Tibial nerve (tissue), 4 donors: ENCODE results near the gene DGCR6. TPM values are rescaled to one million over a fixed set of nuclear protein-coding genes. Genes with fewer than 3 reads are reported as not detected.
"Not testable (repeated sequence)": the region's sequence is repeated elsewhere in the genome, so short reads cannot be mapped to it uniquely, and the experiment has no call there.

Experiments
- DNase-seq, 2 donors: peaks; one replicate each; pipeline ENCODE4 v3.0.0-alpha.2; 2019; ENCODE audit warnings: low spot score in 2 of 2
- H3K27ac ChIP-seq, 4 donors: fragments of 200-600 bp; sonication (generic) in 3 of 4; one replicate each; pipeline ENCODE4 v1.5.1; 2017 to 2019; ENCODE audit warnings: mild to moderate bottlenecking in 1 of 4
- H3K27me3 ChIP-seq, 2 donors: fragments of 200-600 bp; sonication (generic) in 1 of 2; one replicate each; pipeline versions ENCODE4 v1.5.1 to v1.6.0; 2017 to 2019
- H3K36me3 ChIP-seq, 3 donors: fragments of 200-600 bp; sonication (generic); one replicate each; pipeline ENCODE4 v1.5.1; 2018 to 2019
- H3K4me1 ChIP-seq, 4 donors: fragments of 200-600 bp; sonication (generic) in 3 of 4; one replicate each; pipeline ENCODE4 v1.5.1; 2017 to 2019
- H3K4me3 ChIP-seq, 4 donors: fragments of 200-600 bp; sonication (generic) in 3 of 4; one replicate each; pipeline ENCODE4 v1.5.1; 2017 to 2019; ENCODE audit warnings: mild to moderate bottlenecking in 1 of 4, moderate library complexity in 1 of 4
- H3K9me3 ChIP-seq, 4 donors: fragments of 200-600 bp; sonication (generic) in 3 of 4; one replicate each; pipeline ENCODE4 v1.5.1; 2017 to 2019
- EP300 ChIP-seq, 2 donors: sonication (generic); formaldehyde crosslinking; IDR thresholded peaks; one replicate each; pipeline ENCODE4 v1.6.1; 2017; ENCODE audit warnings: antibody characterized with exemption in 2 of 2, mild to moderate bottlenecking in 1 of 2
- POLR2A ChIP-seq, 2 donors: fragments of 450-650 bp; IDR thresholded peaks; one replicate each; pipeline ENCODE4 v1.6.1; 2017; ENCODE audit warnings: antibody characterized with exemption in 2 of 2, mild to moderate bottlenecking in 2 of 2, moderate library complexity in 2 of 2
- WGBS, 2 donors: methylation state at CpG; one replicate each; pipeline ENCODE4 v1.1.5; 2018; 5-methylcytosine and 5-hydroxymethylcytosine counted together
- total RNA-seq, 4 donors: library from RNA; depleted of rRNA; stranded (reverse); fragments of >200 nt; gene quantifications; one replicate each; pipeline ENCODE4 v1.1.0, GENCODE V29; 2016
- TF ChIP-seq, protein P1 (sequence below), 5 experiments: fragments of 200-600 bp in 3 of 5; fragments of 450-650 bp in 2 of 5; sonication (generic) in 3 of 5; IDR thresholded peaks; one replicate each; pipeline ENCODE4 v1.5.1; 2016 to 2019; ENCODE audit warnings: antibody characterized with exemption in 5 of 5, mild to moderate bottlenecking in 3 of 5, moderate library complexity in 2 of 5

Gene DGCR6
- total RNA-seq, 4 donors from 2014 or later: 6.6 to 19.0 (median 12.9) TPM

DNA sequence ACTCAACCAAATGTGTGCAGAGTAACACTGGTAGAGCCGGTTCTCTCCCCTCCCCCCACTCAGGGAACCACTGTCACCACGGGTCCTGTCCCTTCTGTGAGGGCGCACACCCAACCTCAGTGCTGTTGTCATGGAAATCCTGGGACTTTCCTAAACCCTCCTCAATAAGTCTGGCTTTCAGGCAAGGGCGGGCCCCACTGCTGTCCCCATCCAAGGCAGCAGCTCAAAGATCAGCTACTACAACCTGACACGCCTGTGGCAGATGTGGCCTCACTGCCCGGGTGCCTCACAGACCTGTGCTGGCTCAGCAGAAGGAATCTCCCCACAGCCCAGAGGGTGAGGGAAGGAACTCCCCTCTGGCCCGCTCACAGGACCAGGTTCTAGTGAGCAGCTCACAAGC is 27.8 kb downstream of the DGCR6 start:
- Histone ChIP-seq H3K36me3 (no peaks in the 10 kb centered on the region), H3K27me3 (no peaks in the 10 kb centered on the region), H3K4me1 (no peaks in the 10 kb centered on the region), H3K4me3 (no peak overlapping the region), H3K9me3 (no peaks in the 10 kb centered on the region), H3K27ac (no peak overlapping the region)
- no peak for DNase-seq
- TF ChIP-seq EP300 (IDR thresholded peaks at IDR 0.05) (no peak), POLR2A (IDR thresholded peaks at IDR 0.05) (no peak)
- no CpG with 5 or more reads among the region's 7 CpGs for WGBS, 2 donors

- H3K4me1 ChIP-seq, H3K36me3 ChIP-seq, H3K27ac ChIP-seq, H3K27me3 ChIP-seq, H3K4me3 ChIP-seq, H3K9me3 ChIP-seq, DNase-seq: not testable (repeated sequence)
- no CpG with 5 or more reads among the region's 7 CpGs for WGBS, 2 donors
These were observed 28.6 kb downstream of the DGCR6 start for GRCh38 chr22:18934688-18935087.

DNA sequence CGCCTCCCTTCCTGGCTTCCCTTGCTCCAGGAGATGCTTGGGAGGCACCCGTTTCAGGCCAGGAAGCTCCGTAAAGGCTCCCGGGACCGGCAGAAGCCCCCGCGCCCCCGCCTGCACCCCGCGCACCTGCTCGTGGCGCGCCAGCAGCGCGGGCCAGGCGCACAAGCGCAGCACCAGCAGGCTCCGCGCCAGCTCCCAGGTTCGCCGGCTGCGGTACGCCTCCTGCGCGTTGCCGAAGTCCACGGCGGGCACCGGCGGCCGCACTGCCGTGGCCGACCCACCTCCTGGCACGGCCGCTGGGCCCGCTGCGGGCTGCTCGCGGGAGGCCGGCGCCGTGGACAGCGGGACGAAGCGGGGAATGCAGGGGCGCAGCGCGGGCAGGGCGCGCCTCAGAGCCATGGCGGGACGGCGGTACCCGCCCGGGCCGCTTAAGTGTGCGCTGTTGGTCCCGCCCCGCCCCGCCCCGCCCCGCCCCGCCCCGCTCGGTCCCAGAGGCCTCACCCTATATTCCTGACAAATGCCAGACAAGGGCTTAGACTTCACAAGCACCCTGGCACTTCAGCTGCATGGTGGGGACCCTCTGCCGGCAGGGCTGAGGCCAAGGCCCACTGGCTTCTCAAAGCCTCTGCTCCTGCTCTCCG is 29.9 kb downstream of the DGCR6 start, which contains the start of gene PRODH:
Gene PRODH, minus strand, starts transcription at position 405 of the 641 bp plus-strand sequence. Its CDS starts 6 bp downstream, at position 399.
- no CpG with 5 or more reads among the region's 67 CpGs for WGBS, 2 donors
- TF ChIP-seq, protein P1, sequence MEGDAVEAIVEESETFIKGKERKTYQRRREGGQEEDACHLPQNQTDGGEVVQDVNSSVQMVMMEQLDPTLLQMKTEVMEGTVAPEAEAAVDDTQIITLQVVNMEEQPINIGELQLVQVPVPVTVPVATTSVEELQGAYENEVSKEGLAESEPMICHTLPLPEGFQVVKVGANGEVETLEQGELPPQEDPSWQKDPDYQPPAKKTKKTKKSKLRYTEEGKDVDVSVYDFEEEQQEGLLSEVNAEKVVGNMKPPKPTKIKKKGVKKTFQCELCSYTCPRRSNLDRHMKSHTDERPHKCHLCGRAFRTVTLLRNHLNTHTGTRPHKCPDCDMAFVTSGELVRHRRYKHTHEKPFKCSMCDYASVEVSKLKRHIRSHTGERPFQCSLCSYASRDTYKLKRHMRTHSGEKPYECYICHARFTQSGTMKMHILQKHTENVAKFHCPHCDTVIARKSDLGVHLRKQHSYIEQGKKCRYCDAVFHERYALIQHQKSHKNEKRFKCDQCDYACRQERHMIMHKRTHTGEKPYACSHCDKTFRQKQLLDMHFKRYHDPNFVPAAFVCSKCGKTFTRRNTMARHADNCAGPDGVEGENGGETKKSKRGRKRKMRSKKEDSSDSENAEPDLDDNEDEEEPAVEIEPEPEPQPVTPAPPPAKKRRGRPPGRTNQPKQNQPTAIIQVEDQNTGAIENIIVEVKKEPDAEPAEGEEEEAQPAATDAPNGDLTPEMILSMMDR (IDR thresholded peaks at IDR 0.05): no peak
- TF ChIP-seq POLR2A (IDR thresholded peaks at IDR 0.05) (no peak), EP300 (IDR thresholded peaks at IDR 0.05) (no peak)
- Histone ChIP-seq H3K27ac (no peak within 1 kb of the TSS), H3K36me3 (no peaks in the 10 kb centered on the region), H3K27me3 (no peaks in the 10 kb centered on the region), H3K4me3 (no peak within 1 kb of the TSS), H3K9me3 (no peaks in the 10 kb centered on the region), H3K4me1 (no peaks in the 10 kb centered on the region)
- DNase-seq: no peak

DNA sequence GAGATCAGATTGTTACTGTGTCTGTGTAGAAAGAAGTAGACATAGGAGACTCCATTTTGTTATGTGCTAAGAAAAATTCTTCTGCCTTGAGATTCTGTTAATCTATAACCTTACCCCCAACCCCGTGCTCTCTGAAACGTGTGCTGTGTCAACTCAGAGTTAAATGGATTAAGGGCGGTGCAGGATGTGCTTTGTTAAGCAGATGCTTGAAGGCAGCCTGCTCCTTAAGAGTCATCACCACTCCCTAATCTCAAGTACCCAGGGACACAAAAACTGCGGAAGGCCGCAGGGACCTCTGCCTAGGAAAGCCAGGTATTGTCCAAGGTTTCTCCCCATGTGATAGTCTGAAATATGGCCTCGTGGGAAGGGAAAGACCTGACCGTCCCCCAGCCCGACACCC is 32.6 kb downstream of the DGCR6 start:
- WGBS, 2 donors: 28% methylated on average over 3 of the region's 8 CpGs; no CpG with 5 or more reads in 1 of the 2 donors

DNA sequence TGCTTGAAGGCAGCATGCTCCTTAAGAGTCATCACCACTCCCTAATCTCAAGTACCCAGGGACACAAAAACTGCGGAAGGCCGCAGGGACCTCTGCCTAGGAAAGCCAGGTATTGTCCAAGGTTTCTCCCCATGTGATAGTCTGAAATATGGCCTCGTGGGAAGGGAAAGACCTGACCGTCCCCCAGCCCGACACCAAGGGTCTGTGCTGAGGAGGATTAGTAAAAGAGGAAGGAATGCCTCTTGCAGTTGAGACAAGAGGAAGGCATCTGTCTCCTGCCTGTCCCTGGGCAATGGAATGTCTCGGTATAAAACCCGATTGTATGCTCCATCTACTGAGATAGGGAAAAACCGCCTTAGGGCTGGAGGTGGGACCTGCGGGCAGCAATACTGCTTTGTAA is 41.0 kb downstream of the DGCR6 start:
- H3K4me1 ChIP-seq, H3K9me3 ChIP-seq, H3K4me3 ChIP-seq, DNase-seq, H3K27ac ChIP-seq, H3K36me3 ChIP-seq: not testable (repeated sequence)
- 56 to 60% methylated on average over 2 to 3 of the region's 9 CpGs for WGBS, 2 donors
- peaks cover 0 to 16% of the 10 kb centered on the region in 2 donors for H3K27me3 ChIP-seq

More for the DNA sequence above, 32.6 kb downstream of the DGCR6 start:
- H3K27me3 ChIP-seq, H3K4me3 ChIP-seq, H3K27ac ChIP-seq, H3K9me3 ChIP-seq, H3K4me1 ChIP-seq, DNase-seq, H3K36me3 ChIP-seq: not testable (repeated sequence)

GRCh38 chr22:18947905-18948304 is 41.8 kb downstream of the DGCR6 start:
- DNase-seq: peak in 1 of 2 donors; percentile 6
- no peak overlapping the region for H3K4me3 ChIP-seq
- H3K9me3 ChIP-seq: no peaks in the 10 kb centered on the region
- H3K27me3 ChIP-seq: peaks cover 0 to 16% of the 10 kb centered on the region in 2 donors
- no peaks in the 10 kb centered on the region for H3K36me3 ChIP-seq
- TF ChIP-seq, protein P1 (IDR thresholded peaks at IDR 0.05): no peak
- no peak for TF ChIP-seq EP300 (IDR thresholded peaks at IDR 0.05)
- TF ChIP-seq POLR2A (IDR thresholded peaks at IDR 0.05): no peak
- no peaks in the 10 kb centered on the region for H3K4me1 ChIP-seq
- no peak overlapping the region for H3K27ac ChIP-seq
- WGBS, 2 donors: 59 to 76% methylated on average over 11 to 12 of the region's 12 CpGs

DNA sequence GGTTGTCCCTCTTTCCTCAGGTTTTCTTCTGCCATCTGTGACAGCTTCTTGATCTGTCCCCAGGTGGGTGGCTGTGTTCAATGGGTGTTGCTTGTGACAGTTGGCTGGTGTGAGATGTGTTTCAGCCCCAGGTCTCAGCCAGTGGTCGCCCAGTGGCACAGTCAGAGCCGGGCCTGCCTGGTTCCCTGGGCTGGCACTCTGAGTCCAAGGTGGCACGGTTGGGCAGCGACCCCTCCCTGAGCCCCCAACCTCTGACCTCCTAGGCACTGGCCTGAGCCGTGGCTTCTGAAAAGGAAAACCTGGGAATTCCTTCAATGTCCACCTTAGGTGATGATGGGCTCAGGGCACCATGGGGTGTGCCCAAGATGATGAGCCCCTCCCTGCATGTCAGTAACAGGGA is 44.0 kb downstream of the DGCR6 start:
- no peak overlapping the region for H3K27ac ChIP-seq
- DNase-seq: peak in 1 of 2 donors; percentile 7
- TF ChIP-seq EP300 (IDR thresholded peaks at IDR 0.05) (no peak), POLR2A (IDR thresholded peaks at IDR 0.05) (no peak)
- TF ChIP-seq, protein P1 (IDR thresholded peaks at IDR 0.05): no peak
- no peaks in the 10 kb centered on the region for H3K9me3 ChIP-seq
- no peaks in the 10 kb centered on the region for H3K36me3 ChIP-seq
- 81 to 92% methylated on average over 3 to 5 of the region's 5 CpGs for WGBS, 2 donors
- no peak overlapping the region for H3K4me3 ChIP-seq
- H3K27me3 ChIP-seq: peaks cover 0 to 16% of the 10 kb centered on the region in 2 donors
- no peaks in the 10 kb centered on the region for H3K4me1 ChIP-seq
